Measurements from ENCODE around the gene TM9SF4. TPM values are rescaled to one million over a fixed set of nuclear protein-coding genes. Genes with fewer than 3 reads are reported as not detected.

The TM9SF4 gene, protein sequence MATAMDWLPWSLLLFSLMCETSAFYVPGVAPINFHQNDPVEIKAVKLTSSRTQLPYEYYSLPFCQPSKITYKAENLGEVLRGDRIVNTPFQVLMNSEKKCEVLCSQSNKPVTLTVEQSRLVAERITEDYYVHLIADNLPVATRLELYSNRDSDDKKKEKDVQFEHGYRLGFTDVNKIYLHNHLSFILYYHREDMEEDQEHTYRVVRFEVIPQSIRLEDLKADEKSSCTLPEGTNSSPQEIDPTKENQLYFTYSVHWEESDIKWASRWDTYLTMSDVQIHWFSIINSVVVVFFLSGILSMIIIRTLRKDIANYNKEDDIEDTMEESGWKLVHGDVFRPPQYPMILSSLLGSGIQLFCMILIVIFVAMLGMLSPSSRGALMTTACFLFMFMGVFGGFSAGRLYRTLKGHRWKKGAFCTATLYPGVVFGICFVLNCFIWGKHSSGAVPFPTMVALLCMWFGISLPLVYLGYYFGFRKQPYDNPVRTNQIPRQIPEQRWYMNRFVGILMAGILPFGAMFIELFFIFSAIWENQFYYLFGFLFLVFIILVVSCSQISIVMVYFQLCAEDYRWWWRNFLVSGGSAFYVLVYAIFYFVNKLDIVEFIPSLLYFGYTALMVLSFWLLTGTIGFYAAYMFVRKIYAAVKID
- 10 to 100 TPM; 57.9 to 58.1 TPM for total RNA-seq

DNA sequence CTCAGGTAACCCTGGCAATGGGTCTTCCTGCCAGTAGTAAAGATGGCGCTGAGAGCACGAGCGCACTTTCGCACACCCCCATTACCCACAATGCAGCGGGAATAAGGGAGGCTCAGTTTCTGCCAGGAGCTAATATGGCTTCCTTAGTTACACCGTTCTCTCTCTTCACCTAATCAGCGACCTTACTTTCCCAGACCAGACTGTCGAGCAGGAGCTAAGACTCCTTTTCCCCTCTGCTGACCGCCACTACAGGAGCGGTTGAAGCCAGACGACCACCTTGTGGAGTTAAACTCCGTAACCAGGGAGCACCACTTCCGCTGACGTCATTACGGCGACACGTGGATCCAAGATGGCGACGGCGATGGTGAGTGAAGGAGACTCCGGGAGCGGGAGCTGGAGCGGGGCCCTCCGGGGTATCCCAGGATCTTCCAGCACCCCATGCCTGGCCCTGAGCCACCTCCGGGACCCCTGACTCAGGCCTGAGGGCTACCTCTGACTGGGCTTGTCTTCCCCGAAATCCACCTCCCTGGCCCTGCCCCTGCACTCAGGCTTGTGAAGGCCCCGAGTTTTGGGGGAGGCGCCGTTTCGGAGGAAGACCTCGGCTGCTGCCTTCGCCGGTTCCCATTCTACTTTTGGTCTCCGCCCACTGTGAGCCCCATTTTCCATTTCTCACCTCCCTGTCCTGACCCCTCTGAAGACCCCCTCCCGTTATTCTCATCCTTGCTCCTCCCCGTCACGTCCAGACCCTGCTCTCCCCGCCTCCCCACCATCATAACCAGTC, at the start of gene TM9SF4:
Gene TM9SF4, plus strand, starts transcription at position 323 of the 781 bp plus-strand sequence. Its CDS starts 27 bp downstream, at position 350.
- peak; percentile 90 to 93 for ATAC-seq

DNA sequence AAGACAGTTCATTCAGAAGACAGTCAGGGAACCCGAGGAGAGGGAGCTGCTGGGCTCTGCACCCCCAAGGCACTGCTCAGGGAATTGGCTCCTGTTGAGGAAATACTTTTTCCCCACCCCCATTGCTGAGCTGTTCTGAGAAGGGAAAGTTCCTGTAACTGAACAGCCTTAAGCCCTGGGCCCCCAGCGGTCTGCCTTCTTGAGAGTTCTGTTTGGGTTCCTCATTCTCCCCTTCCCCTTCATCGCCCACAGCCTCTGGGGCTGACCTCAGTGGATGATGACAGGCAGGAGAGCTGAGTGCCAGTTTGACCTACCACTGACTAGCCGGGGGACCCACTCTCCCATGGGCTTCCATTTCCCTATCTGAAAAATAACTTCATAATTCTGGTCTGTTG, 46.7 kb upstream of the TM9SF4 start:
- no peaks in the 10 kb centered on the region for H3K4me1 Mint-ChIP-seq (ENCODE audit: low read depth in 2 of 2)
- no peak overlapping the region for H3K27ac Mint-ChIP-seq
- H3K36me3 Mint-ChIP-seq = no peaks in the 10 kb centered on the region
- H3K4me3 Mint-ChIP-seq = no peak overlapping the region
- peaks cover 29 to 48% of the 10 kb centered on the region in 2 donors for H3K27me3 Mint-ChIP-seq
- ATAC-seq (peak in 1 of 2 donors; percentile 23), DNase-seq (ENCODE audit: low spot score) (no peak)
- H3K9me3 Mint-ChIP-seq = no peaks in the 10 kb centered on the region

More for the DNA sequence above, at the start of gene TM9SF4:
- peaks cover 35 to 37% of the 10 kb centered on the region in 2 donors for H3K4me1 Mint-ChIP-seq (ENCODE audit: low read depth in 2 of 2)
- no peaks in the 10 kb centered on the region for H3K9me3 Mint-ChIP-seq
- DNase-seq (ENCODE audit: low spot score) = peak; percentile 92
- peaks cover 5% of the 10 kb centered on the region for H3K36me3 Mint-ChIP-seq
- peak within 1 kb of the TSS; percentile 99 to 100 for H3K27ac Mint-ChIP-seq
- H3K4me3 Mint-ChIP-seq = peak within 1 kb of the TSS; percentile 93
- H3K27me3 Mint-ChIP-seq = peaks cover 6 to 8% of the 10 kb centered on the region in 2 donors

DNA sequence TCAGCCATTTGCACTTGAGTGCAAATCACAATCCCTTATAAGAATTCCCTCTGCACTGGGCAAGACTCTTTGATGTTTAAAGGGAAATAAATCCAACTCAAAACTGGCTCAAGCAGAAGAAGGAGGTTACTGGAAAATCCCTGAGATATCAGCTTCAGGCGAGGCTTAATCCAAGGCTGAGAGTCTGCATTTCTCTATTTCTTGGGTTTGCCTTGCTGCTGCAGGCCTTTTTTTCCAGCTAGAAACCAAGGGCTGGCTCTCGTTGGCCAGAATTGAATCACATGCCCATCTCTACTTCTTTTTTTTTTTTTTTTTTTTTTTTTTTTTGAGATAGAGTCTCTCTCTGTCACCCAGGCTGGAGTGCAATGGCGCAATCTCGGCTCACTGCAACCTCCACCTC, 45.8 kb upstream of the TM9SF4 start:
- no peaks in the 10 kb centered on the region for H3K4me1 Mint-ChIP-seq (ENCODE audit: low read depth in 2 of 2)
- H3K27me3 Mint-ChIP-seq = peaks cover 28 to 46% of the 10 kb centered on the region in 2 donors
- no peak for ATAC-seq
- H3K27ac Mint-ChIP-seq = no peak overlapping the region
- no peak for DNase-seq (ENCODE audit: low spot score)
- no peaks in the 10 kb centered on the region for H3K9me3 Mint-ChIP-seq
- no peak overlapping the region for H3K4me3 Mint-ChIP-seq
- no peaks in the 10 kb centered on the region for H3K36me3 Mint-ChIP-seq

DNA sequence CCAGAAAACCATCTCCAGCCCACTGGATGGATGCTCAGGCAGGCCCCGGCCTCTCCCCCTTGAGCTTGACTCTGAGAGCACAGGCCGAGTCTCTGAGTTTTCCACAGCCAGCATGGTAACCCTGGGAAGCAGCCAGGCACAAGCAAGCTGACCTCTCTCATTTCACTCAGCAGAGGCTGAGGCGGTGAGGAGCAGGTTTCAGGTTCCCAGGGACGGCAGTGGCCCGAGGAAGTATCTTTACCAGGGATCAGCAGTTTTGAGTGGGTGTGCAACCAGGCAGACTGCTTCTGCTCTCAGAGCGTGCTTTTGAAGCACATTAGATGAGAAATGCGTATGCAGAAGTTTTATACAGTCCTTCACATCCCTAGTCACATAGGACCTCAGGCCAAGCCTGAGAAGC, 44.8 kb upstream of the TM9SF4 start:
- Mint-ChIP-seq H3K9me3 (no peaks in the 10 kb centered on the region), H3K36me3 (no peaks in the 10 kb centered on the region), H3K4me1 (ENCODE audit: low read depth in 2 of 2) (no peaks in the 10 kb centered on the region), H3K4me3 (no peak overlapping the region), H3K27ac (no peak overlapping the region), H3K27me3 (peaks cover 24 to 36% of the 10 kb centered on the region in 2 donors)
- ATAC-seq = no peak
- no peak for DNase-seq (ENCODE audit: low spot score)

DNA sequence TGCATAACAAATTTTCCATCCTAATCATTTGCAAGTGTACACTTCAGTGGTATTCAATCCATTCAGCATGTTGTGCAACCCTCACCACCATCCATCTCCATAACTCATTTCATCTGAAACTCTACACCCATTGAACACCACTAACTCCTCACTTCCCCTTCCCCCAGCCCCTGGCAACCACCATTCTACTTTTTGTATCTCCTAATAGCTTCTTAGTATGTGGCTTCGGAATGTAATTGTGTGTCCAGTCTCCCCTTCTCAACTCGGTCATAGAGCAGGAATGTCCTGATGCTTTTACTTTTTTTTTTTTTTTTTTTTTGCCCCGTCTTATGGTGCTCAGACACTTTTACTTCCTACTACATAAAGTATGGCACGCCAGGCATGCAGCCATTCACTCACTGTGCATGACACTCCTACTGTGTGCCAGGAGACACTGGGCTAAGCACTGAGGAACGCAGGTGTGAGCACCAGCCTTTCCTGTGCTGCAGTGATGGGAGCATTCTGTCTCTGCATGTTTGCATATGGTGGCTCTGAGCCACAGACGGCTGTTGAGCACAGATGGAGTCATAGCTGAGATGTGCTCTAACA, 42.2 kb upstream of the TM9SF4 start:
- DNase-seq (ENCODE audit: low spot score) (no peak), ATAC-seq (no peak)
- Mint-ChIP-seq H3K9me3 (no peaks in the 10 kb centered on the region), H3K4me1 (ENCODE audit: low read depth in 2 of 2) (peaks cover 0 to 3% of the 10 kb centered on the region in 2 donors), H3K4me3 (no peak overlapping the region), H3K27ac (no peak overlapping the region), H3K36me3 (no peaks in the 10 kb centered on the region), H3K27me3 (peaks cover 15 to 25% of the 10 kb centered on the region in 2 donors)

DNA sequence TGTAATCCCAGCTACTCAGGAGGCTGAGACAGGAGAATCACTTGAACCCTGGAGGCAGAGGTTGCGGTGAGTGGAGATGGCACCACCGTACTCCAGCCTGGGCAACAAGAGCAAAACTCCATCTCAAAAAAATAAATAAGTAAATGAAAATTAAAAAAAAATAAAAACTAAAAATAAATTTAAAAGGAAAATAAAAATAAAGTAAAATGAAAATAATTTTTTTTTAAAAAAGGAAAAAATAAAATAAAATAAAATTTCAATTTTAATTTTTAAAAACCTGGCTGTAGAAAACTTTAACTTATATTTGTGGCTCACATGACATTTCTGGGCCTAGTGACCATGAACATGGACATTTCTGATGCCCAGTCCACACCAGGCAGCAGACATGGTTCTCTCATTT, 41.3 kb upstream of the TM9SF4 start:
- Mint-ChIP-seq H3K4me3 (no peak overlapping the region), H3K27ac (no peak overlapping the region), H3K36me3 (no peaks in the 10 kb centered on the region), H3K4me1 (ENCODE audit: low read depth in 2 of 2) (peaks cover 0 to 3% of the 10 kb centered on the region in 2 donors), H3K9me3 (no peaks in the 10 kb centered on the region), H3K27me3 (peaks cover 14 to 22% of the 10 kb centered on the region in 2 donors)
- ATAC-seq (no peak), DNase-seq (ENCODE audit: low spot score) (no peak)

DNA sequence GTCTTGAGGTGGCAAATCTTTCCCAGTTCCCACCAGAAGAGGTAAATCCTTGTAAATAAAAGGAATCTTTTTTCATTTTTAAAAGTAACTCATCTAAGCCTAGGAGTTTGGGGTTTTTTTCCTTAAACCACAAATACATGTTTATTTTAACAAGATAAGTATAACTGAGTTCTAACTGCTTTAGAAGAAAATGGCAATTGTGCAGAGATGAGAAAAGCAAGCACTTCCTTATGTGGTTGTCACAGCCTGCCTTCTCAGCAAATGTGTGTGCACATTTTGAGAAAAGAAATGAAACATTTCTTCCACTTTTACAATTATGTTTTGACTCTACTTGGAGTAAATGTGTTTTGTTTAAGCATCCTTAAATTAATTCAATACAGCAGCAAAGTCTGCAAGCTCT, 39.8 kb upstream of the TM9SF4 start:
- ATAC-seq (no peak), DNase-seq (ENCODE audit: low spot score) (no peak)
- Mint-ChIP-seq H3K36me3 (no peaks in the 10 kb centered on the region), H3K27ac (no peak overlapping the region), H3K27me3 (peaks cover 14 to 22% of the 10 kb centered on the region in 2 donors), H3K4me3 (no peak overlapping the region), H3K4me1 (ENCODE audit: low read depth in 2 of 2) (peaks cover 0 to 3% of the 10 kb centered on the region in 2 donors), H3K9me3 (no peaks in the 10 kb centered on the region)

DNA sequence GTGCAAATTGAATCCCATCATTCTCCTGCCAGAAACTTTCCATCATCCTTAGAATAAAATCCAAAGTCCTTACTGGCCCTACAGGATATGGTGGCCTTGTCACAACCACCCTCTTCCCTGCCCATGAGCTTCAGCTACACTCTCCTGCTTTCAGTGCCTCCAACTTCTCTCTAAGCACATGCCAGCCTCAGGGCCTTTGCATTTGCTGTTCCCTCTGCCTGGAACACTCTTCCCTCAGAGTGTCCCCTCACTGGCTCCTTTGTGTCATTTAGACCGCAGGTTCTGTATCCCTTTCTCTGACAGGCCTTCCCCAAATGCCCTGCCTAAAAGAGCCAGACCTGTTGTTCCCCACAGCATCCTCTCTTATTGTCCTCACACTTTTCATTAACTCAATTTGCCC, 39.2 kb upstream of the TM9SF4 start:
- ATAC-seq (no peak), DNase-seq (ENCODE audit: low spot score) (no peak)

DNA sequence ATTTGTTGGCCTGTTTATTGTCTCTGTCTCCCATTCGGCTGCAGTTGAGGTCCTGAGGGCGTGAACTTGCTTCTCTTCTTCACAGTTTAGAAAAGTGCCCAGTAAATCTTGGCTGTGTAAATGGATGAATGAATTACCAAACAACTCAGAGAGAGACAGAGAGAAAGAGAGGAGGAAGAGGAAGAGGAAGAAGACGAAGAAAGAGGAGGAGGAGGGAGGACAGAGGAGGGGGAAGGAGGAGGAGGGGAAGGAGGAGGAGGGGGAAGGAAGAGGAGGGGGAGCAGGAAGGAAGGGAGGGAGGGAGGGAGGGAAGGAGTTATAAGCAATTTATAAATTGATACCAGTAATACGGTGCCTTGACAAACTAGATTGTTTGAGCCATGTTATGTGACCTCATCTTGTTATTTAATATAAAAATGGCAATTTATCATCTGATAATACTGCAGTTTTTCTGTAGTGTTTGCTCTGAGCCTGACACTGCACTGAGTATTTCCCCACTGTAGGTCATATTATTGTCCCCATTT, 38.8 kb upstream of the TM9SF4 start:
- H3K4me1 Mint-ChIP-seq (ENCODE audit: low read depth in 2 of 2) = peaks cover 0 to 3% of the 10 kb centered on the region in 2 donors
- no peak overlapping the region for H3K4me3 Mint-ChIP-seq
- DNase-seq (ENCODE audit: low spot score) (no peak), ATAC-seq (no peak)
- peaks cover 14 to 22% of the 10 kb centered on the region in 2 donors for H3K27me3 Mint-ChIP-seq
- no peaks in the 10 kb centered on the region for H3K36me3 Mint-ChIP-seq
- no peaks in the 10 kb centered on the region for H3K9me3 Mint-ChIP-seq
- no peak overlapping the region for H3K27ac Mint-ChIP-seq

More for the DNA sequence above, 39.2 kb upstream of the TM9SF4 start:
- Mint-ChIP-seq H3K4me1 (ENCODE audit: low read depth in 2 of 2) (peaks cover 0 to 3% of the 10 kb centered on the region in 2 donors), H3K36me3 (no peaks in the 10 kb centered on the region), H3K9me3 (no peaks in the 10 kb centered on the region), H3K27me3 (peaks cover 14 to 22% of the 10 kb centered on the region in 2 donors), H3K27ac (no peak overlapping the region), H3K4me3 (no peak overlapping the region)

DNA sequence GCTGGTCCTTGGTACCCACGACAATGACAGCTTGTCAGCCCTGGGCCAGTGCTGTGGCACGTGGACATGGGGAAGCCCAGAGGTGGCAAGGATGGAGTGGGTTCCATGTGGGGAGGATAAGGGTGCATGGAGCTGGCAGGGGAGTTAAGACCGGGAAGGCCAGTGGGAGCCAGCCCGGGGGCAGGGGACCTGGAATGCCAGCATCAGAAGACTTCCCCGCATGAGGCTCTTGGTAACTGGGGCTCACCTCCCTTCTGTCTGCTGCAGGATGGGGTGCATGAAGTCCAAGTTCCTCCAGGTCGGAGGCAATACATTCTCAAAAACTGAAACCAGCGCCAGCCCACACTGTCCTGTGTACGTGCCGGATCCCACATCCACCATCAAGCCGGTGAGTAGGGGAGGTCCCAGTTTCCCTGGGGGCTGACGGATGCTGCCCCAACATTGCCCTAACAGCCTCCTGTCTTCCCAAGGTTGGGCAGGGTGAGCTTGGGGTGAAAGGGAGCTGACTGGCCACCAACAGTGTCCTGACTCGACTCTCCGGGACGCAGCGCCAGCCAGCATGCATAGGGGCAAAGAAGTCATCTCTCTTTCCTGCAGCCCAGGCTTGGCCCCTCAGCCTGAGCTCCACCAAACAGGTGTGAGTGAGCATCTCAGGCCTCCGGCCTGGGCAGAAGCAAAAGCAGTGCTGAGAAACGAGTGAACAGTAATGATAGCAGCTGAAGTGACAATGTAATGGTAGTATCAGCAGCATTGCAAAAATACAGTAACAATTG, 37.9 kb upstream of the TM9SF4 start:
- H3K36me3 Mint-ChIP-seq = no peaks in the 10 kb centered on the region

DNA sequence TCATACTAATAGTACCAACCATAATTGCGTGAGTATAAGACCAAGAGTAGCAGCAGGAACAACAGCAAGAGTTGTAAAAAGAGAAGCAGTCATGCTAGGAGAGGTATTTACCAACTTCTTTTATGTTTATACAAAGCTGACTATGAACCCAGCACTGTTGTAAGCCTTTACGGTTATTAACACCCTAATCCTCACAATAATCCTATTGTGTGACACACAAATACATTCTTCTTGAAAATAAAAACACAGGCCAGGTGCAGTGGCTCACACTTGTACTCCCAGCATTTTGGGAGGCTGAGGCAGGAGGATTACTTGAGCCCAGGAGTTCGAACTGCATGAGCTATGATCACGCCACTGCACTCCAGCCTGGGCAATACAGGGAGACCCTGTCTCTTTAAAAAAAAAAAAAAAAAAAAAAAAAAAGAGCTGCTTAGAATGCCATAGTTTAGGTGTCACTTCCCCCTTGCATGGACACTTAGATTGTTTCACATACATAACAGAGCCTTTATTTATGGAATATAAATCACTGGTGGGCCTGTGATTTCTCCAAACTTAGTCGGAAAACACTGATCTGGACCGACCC, 37.3 kb upstream of the TM9SF4 start:
- peaks cover 0 to 3% of the 10 kb centered on the region in 2 donors for H3K4me1 Mint-ChIP-seq (ENCODE audit: low read depth in 2 of 2)

More for the DNA sequence above, 37.9 kb upstream of the TM9SF4 start:
- ATAC-seq (no peak), DNase-seq (ENCODE audit: low spot score) (no peak)
- no peak overlapping the region for H3K27ac Mint-ChIP-seq
- no peaks in the 10 kb centered on the region for H3K9me3 Mint-ChIP-seq
- H3K4me1 Mint-ChIP-seq (ENCODE audit: low read depth in 2 of 2) = peaks cover 0 to 3% of the 10 kb centered on the region in 2 donors
- H3K27me3 Mint-ChIP-seq = peaks cover 16 to 20% of the 10 kb centered on the region in 2 donors
- H3K4me3 Mint-ChIP-seq = no peak overlapping the region

DNA sequence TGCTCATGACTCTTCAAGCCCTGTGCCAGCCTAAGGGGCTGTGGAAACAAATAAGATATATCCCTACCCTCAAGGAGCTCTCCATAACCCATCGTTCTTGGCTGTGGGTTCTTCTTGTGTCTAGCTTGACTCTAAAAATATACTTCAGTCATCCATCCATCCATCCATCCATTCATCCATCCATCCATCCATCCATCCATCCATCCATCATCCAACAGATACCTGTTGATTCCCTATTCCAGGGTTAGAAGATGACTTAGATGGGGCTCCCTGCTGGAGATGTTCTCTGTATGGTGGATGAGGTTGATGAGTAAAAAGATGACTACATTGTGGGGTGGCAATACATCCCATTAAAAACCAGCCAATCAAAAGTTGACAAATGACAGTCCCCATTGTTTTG, 34.0 kb upstream of the TM9SF4 start:
- no peak overlapping the region for H3K4me3 Mint-ChIP-seq
- DNase-seq (ENCODE audit: low spot score) = no peak
- peaks cover 9% of the 10 kb centered on the region in 2 donors for H3K27me3 Mint-ChIP-seq
- ATAC-seq = no peak
- H3K4me1 Mint-ChIP-seq (ENCODE audit: low read depth in 2 of 2) = peaks cover 0 to 2% of the 10 kb centered on the region in 2 donors
- no peak overlapping the region for H3K27ac Mint-ChIP-seq
- no peaks in the 10 kb centered on the region for H3K36me3 Mint-ChIP-seq
- H3K9me3 Mint-ChIP-seq = no peaks in the 10 kb centered on the region

More for the DNA sequence above, 37.3 kb upstream of the TM9SF4 start:
- no peak for DNase-seq (ENCODE audit: low spot score)
- Mint-ChIP-seq H3K36me3 (no peaks in the 10 kb centered on the region), H3K9me3 (no peaks in the 10 kb centered on the region), H3K27me3 (peaks cover 10 to 16% of the 10 kb centered on the region in 2 donors), H3K4me3 (no peak overlapping the region), H3K27ac (no peak overlapping the region)
- no peak for ATAC-seq
